Stimulated activated CD8-positive, alpha-beta memory T cell treated with anti-CD3 and anti-CD28 coated beads, Interleukin-4, amount 100 ng/mL, for 48 hours (primary cell): ENCODE data around the gene METTL23.
"Not testable (repeated sequence)": the region's sequence is repeated elsewhere in the genome, so short reads cannot be mapped to it uniquely, and the experiment has no call there.

Experiments
- DNase-seq: peaks from one replicate; pipeline ENCODE4 v3.0.0-alpha.2; 2020

The METTL23 gene

DNA sequence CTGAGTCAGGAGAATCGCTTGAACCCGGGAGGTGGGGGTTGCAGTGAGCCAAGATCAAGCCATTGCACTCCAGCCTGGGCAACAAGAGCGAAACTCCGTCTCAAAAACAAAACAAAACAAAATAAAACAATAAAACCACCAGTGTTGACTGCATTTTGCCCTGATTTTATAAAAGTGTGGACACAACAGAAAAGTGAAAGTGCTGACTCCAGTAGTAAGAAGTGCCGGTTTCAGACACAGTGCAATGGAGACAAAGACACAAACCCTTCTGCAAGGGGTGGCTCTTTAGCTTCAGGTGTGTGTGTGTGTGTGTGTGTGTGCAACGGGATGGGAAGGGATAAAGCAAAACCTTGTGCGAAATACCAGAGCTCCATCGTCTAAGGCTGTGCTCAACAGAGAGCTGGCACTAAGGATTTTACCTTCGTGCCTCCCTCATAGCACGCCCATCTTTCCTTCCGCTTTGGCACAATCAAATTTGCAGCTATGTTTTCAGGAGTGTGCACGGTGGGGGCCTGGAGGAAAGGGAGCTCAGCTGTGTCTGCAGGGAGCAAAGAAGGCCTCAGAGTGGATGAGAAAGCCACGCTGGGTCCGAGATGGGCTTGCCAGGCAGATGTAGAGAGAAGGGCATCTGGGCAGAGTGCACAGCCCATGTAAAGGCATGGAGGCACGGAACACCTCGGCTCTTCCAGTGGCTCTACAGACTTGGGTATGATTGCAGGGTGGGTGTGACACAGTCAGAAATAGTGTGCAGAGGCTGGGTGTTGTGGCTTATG lies 31.4 kb upstream of the METTL23 start:
- no peak for DNase-seq

DNA sequence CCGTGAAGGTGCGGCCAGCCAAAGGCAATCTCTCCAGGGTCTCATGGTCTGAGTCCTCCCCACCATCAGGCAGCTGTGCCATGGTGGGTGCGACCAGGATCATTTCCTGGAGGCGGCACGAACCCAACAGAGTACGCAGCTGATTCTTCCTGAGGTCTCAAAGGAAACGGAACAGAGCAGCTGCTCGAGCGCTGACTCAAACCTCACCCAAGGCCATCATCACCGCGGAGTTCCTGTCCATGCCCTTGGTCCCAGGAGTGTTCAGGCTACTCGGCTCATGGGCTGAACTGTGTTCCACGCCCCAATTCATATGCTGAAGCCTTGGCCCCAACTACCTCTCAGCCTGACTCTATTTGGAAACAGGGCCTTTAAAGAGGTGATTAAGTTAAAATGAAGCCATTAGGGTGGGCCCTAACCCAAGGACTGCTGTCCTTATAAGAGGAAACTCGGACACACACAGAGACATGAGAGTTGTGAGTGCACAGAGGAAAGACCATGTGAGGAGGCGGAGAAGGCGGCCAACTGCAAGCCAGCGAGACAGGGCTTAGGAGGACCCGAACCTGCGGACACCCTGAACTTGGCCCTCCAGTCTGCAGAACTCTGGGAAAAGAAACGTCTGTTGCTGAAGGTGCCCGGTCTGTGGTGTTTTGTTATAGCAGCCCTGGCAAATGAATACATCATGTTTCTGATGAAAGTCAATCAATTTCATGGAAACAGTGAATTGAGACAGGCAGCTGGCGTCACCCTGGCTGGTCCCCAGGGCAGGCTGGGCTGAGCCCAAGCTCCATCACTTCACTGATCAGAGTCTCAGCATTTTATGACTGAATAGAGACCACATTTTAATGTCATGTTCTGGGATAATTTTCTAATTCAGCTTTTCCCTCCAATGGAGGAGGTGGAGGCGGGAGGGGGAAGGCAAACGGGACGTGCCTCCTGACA lies 29.6 kb upstream of the METTL23 start:
- DNase-seq = no peak

DNA sequence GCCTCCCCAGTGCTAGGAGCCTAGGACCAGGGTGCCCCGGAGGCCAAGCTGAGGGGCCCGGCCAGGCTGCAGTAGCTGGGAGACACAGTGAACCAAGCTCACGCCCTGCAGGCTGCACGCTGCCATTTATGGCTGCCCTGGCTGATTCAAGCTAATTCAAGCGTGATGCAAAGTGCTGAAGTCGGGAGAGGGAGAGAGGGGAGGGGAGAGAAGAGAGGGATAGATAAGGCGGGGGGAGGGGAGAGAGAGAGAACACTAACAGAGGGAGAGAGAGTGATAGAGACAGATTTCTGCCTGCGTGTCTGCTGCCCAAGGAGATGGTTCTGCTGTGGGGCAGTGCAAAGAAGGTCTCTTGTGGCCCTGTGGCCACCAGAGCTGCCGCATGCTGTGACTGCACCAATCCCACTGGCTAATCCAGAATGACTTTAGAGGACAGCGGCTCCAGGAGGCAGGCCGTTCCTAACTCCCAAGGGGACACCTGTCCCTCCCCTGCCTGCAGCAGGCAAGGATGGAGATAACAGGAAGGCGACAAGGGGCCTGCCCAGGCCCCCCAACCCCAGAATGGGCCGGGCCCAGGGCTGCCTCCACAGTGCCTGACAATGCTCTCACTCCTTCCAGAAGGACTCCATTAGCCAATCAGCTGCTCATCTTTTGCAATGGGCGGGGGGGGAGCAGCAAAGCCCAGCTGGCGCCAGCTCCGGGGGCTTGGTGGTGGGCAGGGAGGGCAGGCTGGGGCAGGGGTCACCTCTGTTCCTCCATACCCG lies 28.8 kb upstream of the METTL23 start:
- no peak for DNase-seq

DNA sequence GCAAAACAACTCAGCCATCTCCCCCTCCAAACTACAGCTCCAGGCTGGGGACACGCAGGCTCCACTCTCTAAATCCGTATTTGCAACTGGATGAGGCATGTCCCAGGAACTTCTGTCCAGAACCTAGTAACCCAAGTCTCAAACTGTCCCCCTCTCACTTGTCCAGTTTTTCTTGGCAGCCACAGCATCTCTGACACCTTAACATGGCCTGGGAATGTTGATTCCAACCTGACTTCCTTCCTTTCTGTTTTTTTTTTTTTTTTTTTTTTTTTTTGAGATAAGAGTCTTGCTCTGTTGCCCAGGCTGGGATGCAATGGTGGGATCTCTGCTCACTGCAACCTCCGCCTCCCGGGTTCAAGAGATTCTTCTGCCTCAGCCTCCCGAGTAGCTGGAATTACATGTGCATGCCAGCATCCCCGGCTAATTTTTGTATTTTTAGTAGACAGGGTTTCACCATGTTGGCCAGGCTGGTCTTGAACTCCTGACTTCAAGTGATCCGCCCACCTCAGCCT lies 28.1 kb upstream of the METTL23 start:
- DNase-seq = not testable (repeated sequence)

DNA sequence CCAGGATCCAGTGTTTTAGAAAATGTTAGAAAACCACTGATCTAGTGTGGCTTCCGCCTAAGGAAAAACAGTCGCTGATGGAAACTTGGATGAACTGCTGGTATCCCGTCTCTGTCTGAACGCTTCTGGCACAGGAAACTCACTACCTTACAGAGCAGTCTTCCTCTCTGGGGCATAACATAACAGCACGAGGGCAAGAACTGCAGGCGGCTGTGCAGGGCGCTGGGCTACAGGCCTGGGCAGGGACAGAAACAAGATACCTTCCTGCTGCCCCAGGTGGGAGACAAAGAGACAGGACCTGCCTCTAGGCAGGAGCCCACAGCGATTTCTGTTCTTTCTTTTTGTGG lies 26.4 kb upstream of the METTL23 start:
- no peak for DNase-seq

DNA sequence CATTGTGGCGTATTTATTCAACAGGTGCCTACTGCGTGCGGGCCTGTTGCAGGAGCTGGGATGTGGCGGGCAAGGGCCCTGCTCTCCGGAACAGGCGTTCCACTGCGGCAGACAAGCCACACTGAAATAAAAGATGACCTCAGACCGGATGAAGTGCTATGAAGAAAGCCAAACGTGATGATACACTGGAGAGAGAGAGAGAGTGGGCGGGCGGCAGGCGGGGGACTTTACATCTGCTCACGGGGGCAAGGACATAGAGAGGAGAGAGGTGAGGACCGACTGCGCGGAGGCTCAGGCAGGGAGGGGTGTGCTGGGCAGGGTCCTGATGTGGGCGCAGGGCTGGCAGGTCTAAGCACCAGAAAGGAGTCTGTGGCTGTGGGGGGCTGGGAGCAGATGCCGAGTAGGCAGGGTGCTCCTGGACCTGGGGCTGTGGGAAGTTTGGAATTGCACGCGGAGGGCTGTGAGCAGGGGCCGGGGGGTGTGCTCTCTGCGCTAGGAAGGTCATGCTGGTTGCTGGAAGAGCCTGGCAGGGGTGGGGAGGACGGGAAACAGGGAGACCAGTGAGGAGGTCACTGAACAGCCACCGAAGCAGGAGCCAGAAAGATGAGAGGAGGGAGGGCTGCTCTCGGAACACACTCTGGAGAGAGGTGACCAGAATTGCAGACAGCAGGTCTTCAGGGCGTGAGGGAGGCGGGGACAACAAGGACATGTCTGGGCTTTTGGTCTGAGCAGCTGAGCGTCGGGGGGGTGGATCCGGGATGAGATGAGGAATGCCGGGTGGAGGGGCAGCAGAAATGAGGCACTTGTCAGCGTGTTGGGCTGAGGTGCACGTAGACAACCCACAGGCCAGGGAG lies 25.8 kb upstream of the METTL23 start:
- DNase-seq = no peak

DNA sequence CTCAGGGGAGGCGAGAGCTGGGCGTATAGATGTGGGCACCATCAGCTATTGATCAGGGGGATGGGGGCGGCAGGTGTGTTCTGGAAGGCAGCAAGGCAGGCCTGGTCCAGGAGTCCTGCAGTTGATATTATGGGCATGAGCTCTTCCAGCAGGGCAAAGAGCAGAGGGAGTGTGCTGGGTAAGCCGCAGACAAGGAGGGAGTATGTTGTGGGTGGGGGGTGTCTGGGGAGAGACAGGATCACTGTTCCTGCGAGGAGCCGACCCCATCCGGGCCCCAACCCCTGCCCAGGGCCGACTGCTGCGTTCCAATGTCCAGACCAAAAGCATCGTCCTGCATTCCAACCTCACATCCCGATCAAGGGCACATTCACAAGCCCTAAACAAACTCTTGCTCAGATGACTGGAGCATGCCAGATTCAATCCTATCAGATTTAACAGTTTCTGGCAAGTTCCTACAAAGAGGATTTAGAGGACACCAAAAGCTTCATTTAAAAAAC lies 25.1 kb upstream of the METTL23 start:
- no peak for DNase-seq

DNA sequence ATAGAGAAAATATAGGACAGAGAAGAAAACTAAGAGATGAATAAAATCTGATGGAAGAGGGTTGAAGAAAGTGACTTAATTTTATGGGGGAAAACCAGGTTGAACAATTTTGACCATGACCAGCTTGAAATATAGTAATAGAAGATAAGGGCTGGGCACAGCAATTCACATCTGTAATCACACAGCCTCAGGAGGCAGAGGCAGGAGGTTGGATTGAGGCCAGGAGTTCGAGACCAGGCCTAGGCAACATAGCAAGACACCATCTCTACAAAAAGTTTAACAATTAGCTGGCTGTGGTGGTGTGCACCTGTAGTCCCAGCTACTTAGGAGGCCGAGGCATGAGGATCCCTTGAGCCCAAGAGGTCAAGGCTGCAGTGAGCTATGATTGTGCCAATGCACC lies 24.6 kb upstream of the METTL23 start:
- DNase-seq = no peak

DNA sequence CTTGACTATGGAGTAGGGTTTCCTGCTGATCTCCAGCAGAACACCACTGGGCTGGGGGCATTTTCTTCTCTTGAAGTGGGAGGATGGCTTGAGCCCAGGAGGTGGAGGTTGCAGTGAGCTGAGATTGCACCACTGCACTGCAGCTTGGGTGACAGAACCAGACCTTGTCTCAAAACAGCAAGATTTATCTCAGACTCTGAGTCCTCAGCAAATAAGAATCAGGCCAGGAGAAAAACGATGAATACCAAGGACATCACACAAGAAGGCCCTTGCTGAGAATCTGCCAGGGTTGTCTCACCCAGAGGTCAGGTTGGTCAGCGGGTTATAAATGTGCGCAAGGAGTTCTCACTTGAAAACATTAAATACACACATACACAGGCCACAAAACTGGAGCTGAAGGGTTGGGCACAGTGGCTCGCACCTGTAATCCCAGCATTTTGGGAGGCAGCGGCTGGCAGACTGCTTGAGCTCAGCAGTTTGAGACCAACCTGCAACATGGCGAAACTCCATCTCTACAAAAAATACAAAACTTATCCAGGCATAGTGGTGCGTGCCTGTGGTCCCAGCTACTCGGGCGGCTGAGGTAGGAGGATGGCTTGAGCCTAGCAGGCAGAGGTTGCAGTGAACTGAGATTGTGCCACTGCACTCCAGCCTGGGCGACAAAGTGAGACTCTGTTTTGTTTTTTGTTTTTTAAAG lies 23.6 kb upstream of the METTL23 start:
- DNase-seq = no peak

DNA sequence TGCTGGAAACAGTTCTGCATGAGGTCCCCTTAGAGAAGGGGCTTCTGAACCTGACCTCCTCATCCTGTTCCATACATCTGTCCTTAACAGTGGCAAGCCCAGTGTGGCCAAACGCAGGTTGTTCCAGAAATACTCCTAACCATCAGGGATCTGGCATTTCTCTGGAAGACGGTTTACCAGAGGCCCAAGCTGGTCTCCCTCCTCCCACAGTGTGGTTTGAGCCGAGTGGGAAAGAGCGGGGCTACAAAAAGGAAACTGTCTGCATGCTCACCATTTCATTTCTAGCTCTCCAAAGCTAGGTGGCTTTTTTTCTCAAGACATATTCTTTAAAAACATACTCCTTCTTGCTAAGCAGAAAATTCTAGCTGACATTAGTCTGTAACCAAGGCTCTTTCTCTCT lies 21.8 kb upstream of the METTL23 start:
- DNase-seq = no peak

DNA sequence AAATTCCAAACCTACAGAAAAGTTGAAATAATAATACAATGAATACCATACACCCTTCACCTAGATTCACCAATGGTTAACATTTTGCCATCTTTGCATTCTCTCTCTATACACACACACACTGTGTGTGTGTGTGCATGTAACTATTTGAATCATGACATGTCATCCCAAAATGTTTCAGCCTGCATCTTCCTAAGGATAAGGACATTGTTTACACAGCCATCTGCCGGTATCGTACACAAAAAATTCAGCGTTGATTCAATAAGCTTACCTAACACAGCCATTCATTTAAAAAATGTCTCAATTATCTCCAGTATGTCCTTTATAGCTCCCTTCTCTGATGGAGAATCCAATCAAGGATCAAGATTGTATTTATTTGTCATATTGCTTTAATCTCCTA lies 19.8 kb upstream of the METTL23 start:
- no peak for DNase-seq

DNA sequence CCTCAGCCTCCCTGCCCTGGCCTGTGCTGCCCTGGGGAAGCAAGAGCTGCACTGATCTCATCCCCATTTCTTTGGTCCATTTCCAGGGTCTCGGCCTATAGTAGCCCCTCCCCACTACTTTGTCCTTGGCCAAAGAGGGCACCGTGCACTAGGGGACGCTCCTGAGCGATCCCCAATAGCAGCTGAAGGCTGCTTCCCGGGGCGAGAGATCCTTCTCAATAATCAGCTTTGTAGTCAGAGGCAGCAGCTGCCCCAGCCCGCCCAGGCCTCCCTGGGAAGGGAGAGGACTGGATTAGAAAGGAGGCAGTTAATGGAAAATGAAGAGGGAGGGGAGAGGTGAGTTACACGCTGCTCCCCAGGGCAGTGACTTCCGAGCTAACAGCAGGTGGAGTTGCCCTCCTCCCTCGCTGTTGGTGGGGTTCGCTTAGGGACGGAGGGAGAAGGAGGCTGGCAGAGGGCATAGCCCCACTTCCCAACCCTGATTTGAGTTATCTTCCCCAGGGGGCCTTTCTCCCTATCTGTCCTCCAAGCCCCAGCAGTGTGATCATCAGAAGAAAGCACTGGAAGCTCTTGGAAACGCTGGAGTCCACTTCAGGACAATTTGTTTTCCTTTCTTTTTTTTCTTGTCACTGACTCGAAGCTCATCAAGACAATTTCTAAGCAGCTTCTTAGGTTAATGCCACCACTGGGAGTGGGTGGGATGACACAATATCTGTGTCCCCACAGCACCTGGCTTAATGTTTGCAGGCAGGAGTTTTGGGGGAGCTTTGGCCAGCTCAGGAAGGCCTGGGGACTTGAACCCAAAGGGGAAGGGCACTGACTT lies 18.4 kb upstream of the METTL23 start:
- DNase-seq = no peak

DNA sequence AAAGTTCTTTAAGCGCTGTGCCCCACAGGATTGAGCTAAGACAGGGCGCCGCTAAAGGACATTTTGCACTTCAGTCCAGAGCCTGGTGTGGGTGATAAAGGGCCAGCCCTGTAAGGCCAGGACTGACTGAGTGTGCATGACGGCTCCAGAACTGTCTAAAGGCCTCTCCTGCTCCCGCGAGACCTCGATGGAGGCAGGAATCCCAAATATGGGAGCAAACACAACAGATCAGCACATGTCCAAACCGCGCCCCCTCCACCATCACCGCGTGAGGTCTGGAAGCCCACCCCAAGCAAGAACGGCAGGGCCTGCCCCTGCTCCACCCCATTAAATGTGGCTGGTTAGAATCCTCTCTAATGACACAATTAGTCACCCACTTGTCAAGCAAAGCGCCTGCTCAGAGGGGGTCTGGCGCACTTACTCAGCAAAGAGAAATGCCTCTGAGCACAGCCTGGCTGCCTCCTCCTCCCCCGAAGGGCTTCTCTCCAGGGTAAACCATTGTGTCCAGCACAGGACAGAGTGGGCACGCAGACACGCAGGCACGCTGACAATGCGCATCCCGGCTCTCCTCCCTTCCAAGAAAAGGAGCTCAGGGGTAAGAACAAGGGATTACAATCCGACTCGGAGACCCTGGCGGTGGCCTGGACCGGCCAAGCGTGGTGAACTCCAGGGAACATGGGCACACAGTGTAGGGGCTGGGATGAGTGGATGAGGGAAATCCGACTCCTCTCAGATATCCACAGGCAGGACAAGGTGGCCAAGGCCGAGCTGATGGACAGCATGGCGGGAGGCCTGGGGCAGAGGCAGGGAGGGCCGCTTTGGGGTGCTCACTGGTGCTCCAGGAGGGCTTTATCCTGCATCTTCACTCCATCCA lies 17.3 kb upstream of the METTL23 start:
- DNase-seq = no peak

DNA sequence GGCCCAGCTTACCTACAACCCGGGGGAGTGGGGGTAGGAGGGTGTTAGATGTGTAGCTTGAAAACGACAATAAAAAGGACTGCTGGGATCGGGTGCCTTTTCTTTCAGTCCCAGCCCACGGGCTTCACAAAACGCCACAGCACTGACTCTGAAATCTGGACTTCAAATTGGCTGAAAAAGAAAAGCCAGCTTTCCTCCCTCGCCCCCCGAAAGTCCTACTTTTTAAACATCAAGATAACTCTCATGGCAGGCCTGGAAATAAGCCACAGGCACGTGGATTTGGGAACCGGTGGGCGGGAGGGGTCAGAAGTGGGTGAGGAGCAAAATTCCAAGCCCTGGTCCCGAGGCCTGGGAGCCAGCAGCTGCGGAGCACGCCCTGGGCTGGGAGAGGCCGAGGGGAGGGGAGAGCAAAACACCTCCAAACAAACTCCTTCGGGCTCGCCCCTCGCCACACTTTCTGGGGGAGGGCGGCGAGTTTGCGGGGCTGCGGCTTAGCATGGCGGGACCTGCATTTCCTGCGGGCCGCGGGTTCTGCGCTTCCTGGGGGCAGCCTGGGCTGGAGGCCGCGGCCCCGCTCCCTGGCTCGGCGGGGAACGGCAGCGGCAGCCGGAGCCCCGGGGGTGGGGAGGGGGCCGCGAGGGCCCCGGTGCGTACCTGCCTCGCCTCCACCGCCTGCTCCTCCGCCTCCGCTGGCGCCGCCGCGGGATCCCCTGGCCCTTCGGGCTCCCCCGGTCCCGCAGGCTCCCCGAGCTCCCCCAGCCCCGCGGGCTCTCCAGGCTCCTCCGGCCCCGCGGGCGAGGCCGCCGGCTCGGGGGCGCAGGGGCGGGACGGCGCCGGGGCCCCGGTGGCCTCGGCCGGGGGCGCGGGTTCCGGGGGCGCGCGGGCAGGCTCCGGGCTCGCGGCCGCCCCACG lies 16.4 kb upstream of the METTL23 start:
- DNase-seq = not testable (repeated sequence)

DNA sequence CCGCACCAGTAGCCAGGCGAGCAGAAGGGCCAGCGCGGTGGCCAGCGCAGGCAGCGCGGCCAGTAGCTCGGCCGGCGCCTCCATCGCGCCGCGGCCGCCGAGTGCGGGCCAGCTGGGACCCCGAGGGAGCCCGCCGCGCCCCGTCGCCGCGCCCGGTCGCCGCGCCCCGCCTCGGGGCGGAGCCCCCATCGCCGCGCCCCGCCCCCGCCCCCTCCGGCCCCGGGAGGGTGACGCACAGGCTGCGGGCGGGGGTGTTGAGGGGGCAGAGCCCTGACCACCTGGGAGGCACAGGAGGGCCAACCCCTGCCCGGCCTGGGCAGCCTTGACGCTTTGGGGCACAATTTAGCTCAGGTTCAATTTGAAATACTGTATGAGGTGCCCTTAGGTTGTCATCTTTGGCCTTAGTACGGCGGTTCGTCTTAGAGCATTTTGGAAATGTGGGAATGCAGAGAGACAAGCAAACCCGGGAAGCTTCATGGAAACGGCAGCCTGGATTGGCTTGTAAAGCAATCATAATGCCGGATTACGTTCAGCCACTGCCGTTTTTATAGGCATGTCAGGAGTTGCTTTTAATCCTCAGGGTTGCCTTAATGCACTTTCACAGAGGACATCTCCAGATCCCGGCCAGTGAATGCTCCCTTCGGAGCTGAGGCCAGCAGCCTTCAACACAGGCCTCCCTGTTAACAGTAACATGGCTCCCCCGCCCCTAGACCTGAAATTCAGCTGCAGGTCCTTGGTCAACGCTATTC lies 15.6 kb upstream of the METTL23 start, which contains the start of gene MXRA7:
MXRA7 (minus strand) TSS at position 103 of the 749 bp plus-strand sequence; CDS start at position 84, 19 bp downstream.
- peak; percentile 78 for DNase-seq

DNA sequence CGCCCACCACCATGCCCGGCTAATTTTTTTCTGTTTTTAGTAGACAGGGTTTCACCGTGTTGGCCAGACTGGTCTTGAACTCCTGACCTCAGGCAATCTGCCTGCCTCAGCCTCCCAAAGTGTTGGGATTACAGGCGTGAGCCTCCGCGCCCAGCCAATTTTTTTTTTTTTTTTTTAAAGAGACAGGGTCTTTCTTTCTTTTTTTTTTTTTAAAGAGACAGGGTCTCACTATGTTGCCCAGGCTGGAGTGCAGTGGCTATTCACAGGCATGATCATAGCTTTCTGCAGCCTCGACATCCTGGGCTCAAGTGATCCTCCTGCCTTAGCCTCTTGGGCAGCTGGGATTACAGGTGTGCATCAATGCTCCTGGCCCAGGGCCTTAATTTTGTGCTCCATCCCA lies 14.3 kb upstream of the METTL23 start:
- not testable (repeated sequence) for DNase-seq

DNA sequence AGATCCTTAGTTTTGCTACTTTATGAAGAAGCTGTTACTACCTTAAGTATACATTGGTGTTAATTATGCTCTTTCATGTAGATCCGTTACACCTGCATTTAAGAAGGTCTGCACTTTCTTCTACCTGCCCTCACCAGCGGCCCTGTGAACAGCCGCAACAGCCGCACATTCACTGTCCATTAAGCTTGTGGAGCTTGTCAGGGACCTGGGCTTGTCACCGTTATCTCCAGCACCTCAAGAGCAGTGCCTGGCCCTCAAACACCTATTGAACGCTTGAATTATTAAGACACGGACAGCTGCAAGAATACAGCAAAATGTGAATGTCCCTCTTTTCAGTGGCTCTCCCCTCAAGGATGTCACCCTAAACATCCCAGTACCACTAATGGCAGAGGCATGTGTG lies 12.9 kb upstream of the METTL23 start:
- no peak for DNase-seq
